Effector memory CD4-positive, alpha-beta T cell (primary cell): Measurements from ENCODE around the gene PRKRIP1.
"Not testable (repeated sequence)": the region's sequence is repeated elsewhere in the genome, so short reads cannot be mapped to it uniquely, and the experiment has no call there.

Experiments
- DNase-seq, 3 donors: peaks; one replicate each; pipeline ENCODE4 v3.0.0-alpha.2; 2020
- H3K27ac ChIP-seq: 2 replicates; pipeline ENCODE4 v1.7.0; 2013; ENCODE audit warnings: mild to moderate bottlenecking, low read length, moderate library complexity; ENCODE audit not compliant: insufficient read depth, poor library complexity, severe bottlenecking
- H3K27me3 ChIP-seq: replicated peaks from 2 replicates; pipeline ENCODE4 v1.7.0; 2013; ENCODE audit warnings: mild to moderate bottlenecking, low read length; ENCODE audit not compliant: insufficient read depth, control insufficient read depth, poor library complexity, severe bottlenecking
- H3K36me3 ChIP-seq: 2 replicates; pipeline ENCODE4 v1.7.0; 2013; ENCODE audit warnings: mild to moderate bottlenecking, low read length, moderate library complexity; ENCODE audit not compliant: control insufficient read depth, insufficient read depth
- H3K4me1 ChIP-seq: 2 replicates; pipeline ENCODE4 v1.7.0; 2013; ENCODE audit warnings: low read length, mild to moderate bottlenecking; ENCODE audit not compliant: control insufficient read depth, insufficient read depth, poor library complexity, severe bottlenecking
- H3K4me3 ChIP-seq: 2 replicates; pipeline ENCODE4 v1.7.0; 2013; ENCODE audit warnings: low read length, low read depth, mild to moderate bottlenecking; ENCODE audit not compliant: insufficient read depth, poor library complexity, severe bottlenecking
- H3K9me3 ChIP-seq: 2 replicates; pipeline ENCODE4 v1.7.0; 2013; ENCODE audit warnings: mild to moderate bottlenecking, low read length, moderate library complexity; ENCODE audit not compliant: control insufficient read depth

The PRKRIP1 gene

DNA sequence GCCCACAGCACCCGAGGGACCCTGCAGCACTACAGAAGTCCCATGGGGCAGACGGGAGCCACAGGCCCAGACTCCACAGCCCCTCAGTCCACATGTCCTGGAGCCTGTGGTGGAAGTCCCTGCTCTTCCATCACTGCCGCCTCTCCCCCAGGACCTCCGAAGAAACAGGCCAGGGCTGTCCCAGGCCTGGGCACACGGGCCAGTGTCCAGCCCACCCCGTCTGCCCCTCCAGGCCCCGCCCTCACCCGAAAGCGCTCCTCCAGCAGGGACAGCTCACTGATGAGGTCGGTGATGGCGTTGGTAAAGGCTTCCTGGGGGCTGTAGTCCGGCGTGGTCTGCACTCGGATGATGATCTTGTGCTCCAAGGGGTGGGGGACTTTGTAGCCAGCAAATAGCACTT is 78.0 kb downstream of the PRKRIP1 start:
- DNase-seq, H3K4me1 ChIP-seq, H3K9me3 ChIP-seq, H3K27ac ChIP-seq, H3K4me3 ChIP-seq, H3K27me3 ChIP-seq: not testable (repeated sequence)
- peaks cover 20% of the 10 kb centered on the region for H3K36me3 ChIP-seq

DNA sequence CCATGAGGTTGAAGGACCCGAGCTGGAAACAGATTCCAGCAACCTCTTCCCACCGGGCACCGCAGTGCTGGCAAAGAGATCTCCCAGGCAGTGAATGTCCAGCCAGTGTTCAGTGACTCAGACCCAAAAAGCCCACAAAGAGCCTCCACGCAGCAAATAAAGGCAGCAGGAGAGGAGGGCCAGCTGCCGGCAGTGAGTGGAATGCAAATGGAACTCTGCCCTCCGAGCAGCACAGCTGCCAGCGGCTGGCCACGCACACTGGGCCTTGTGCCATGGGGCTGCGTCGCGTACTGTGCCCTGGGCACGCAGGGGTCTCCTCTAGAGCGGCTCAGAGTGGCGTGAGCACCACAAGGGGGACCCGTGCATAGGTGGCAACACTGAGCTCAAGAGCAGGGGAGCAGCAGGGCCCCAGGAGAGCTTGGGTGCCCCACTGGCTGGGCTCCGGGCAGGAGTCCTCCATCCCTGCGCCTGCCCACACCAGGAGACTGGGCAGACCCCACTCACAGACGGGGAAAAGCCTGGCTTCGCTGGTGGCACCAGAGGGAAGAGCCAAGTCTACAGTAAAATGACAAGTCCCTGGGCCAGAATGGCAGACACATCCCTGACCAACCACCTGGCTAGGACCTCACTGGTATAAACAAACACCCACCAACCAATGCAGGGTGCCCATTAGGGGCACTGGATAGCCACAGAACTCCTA is 78.7 kb downstream of the PRKRIP1 start:
- H3K4me1 ChIP-seq, DNase-seq, H3K9me3 ChIP-seq, H3K4me3 ChIP-seq, H3K27me3 ChIP-seq, H3K27ac ChIP-seq: not testable (repeated sequence)
- H3K36me3 ChIP-seq, result peaks cover 17% of the 10 kb centered on the region
